ENCODE measurements around the gene LRRC74B. TPM values are rescaled to one million over a fixed set of nuclear protein-coding genes. Genes with fewer than 3 reads are reported as not detected.
"Not testable (repeated sequence)": the region's sequence is repeated elsewhere in the genome, so short reads cannot be mapped to it uniquely, and the experiment has no call there.

Gene LRRC74B
- total RNA-seq, 1 donor from 2014 or later: not detected

- Mint-ChIP-seq H3K4me3 (ENCODE audit: unreplicated experiment) (no peak overlapping the region), H3K9me3 (ENCODE audit: unreplicated experiment) (no peaks in the 10 kb centered on the region), H3K27ac (ENCODE audit: unreplicated experiment) (no peak overlapping the region), H3K4me1 (ENCODE audit: unreplicated experiment) (no peaks in the 10 kb centered on the region), H3K36me3 (ENCODE audit: low read depth, unreplicated experiment) (no peaks in the 10 kb centered on the region), H3K27me3 (ENCODE audit: unreplicated experiment) (peaks cover 2% of the 10 kb centered on the region)
- no peak for TF ChIP-seq CTCF (IDR thresholded peaks at IDR 0.05; ENCODE audit: unreplicated experiment)
- no peak for DNase-seq (ENCODE audit: low spot score)
Observed at GRCh38 chr22:21043860-21044535, 1.7 kb upstream of the LRRC74B start.

GRCh38 chr22:21044931-21045584 lies 688 bp upstream of the LRRC74B start:
- H3K27ac Mint-ChIP-seq (ENCODE audit: unreplicated experiment): peak overlapping the region; percentile 78
- H3K36me3 Mint-ChIP-seq (ENCODE audit: low read depth, unreplicated experiment): no peaks in the 10 kb centered on the region
- peak overlapping the region; percentile 95 for H3K4me3 Mint-ChIP-seq (ENCODE audit: unreplicated experiment)
- peaks cover 2% of the 10 kb centered on the region for H3K27me3 Mint-ChIP-seq (ENCODE audit: unreplicated experiment)
- DNase-seq (ENCODE audit: low spot score): no peak
- H3K4me1 Mint-ChIP-seq (ENCODE audit: unreplicated experiment): no peaks in the 10 kb centered on the region
- TF ChIP-seq CTCF (IDR thresholded peaks at IDR 0.05; ENCODE audit: unreplicated experiment): no peak
- no peaks in the 10 kb centered on the region for H3K9me3 Mint-ChIP-seq (ENCODE audit: unreplicated experiment)

DNA sequence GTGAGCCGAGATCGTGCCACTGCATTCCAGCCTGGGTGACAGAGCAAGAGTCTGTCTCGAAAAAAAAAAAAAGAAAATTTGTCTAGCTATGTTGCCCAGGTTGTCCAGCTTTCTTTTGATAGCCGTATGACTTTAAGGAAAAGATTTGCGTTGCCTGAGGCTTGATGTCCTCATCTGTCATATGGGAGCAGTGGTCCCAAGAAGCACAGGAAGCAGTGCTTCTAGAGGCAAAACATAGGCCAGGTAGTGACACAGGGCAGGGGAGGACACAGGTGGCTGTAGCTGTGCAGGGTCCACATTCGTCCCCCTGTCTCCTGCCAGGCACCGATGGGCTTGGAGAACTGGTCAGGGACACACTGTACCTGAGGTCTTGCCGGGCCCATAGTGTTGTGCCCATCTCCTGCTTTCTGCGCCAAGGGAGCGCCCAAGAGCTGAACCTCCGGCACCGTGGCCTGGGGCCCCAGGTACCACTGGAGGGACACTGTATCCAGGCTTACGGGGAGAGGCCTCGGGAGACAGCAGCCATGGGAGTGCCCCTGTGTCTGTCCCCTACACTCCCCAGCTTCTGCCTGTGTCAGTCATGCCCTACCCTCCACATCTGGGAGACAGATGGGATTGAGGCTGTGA lies 1.4 kb downstream of the LRRC74B start:
- Mint-ChIP-seq H3K27ac (ENCODE audit: unreplicated experiment) (no peak overlapping the region), H3K27me3 (ENCODE audit: unreplicated experiment) (peaks cover 4% of the 10 kb centered on the region), H3K4me3 (ENCODE audit: unreplicated experiment) (no peak overlapping the region), H3K9me3 (ENCODE audit: unreplicated experiment) (no peaks in the 10 kb centered on the region), H3K4me1 (ENCODE audit: unreplicated experiment) (peaks cover 12% of the 10 kb centered on the region), H3K36me3 (ENCODE audit: low read depth, unreplicated experiment) (no peaks in the 10 kb centered on the region)
- TF ChIP-seq CTCF (IDR thresholded peaks at IDR 0.05; ENCODE audit: unreplicated experiment): no peak
- DNase-seq (ENCODE audit: low spot score): no peak

- no peak for DNase-seq (ENCODE audit: low spot score)
- Mint-ChIP-seq H3K27ac (ENCODE audit: unreplicated experiment) (no peak overlapping the region), H3K36me3 (ENCODE audit: low read depth, unreplicated experiment) (no peaks in the 10 kb centered on the region), H3K27me3 (ENCODE audit: unreplicated experiment) (peaks cover 7% of the 10 kb centered on the region), H3K9me3 (ENCODE audit: unreplicated experiment) (no peaks in the 10 kb centered on the region), H3K4me3 (ENCODE audit: unreplicated experiment) (no peak overlapping the region), H3K4me1 (ENCODE audit: unreplicated experiment) (peaks cover 14% of the 10 kb centered on the region)
- no peak for TF ChIP-seq CTCF (IDR thresholded peaks at IDR 0.05; ENCODE audit: unreplicated experiment)
Observed at GRCh38 chr22:21047730-21048129, 2.0 kb downstream of the LRRC74B start.

GRCh38 chr22:21048448-21048847 lies 2.7 kb downstream of the LRRC74B start:
- peaks cover 18% of the 10 kb centered on the region for H3K4me1 Mint-ChIP-seq (ENCODE audit: unreplicated experiment)
- not testable (repeated sequence) for DNase-seq (ENCODE audit: low spot score); H3K36me3 Mint-ChIP-seq (ENCODE audit: low read depth, unreplicated experiment); H3K4me3 Mint-ChIP-seq (ENCODE audit: unreplicated experiment); H3K9me3 Mint-ChIP-seq (ENCODE audit: unreplicated experiment); H3K27me3 Mint-ChIP-seq (ENCODE audit: unreplicated experiment); H3K27ac Mint-ChIP-seq (ENCODE audit: unreplicated experiment)

- not testable (repeated sequence) for H3K4me3 Mint-ChIP-seq (ENCODE audit: unreplicated experiment); H3K27me3 Mint-ChIP-seq (ENCODE audit: unreplicated experiment); H3K9me3 Mint-ChIP-seq (ENCODE audit: unreplicated experiment); H3K27ac Mint-ChIP-seq (ENCODE audit: unreplicated experiment); H3K36me3 Mint-ChIP-seq (ENCODE audit: low read depth, unreplicated experiment); DNase-seq (ENCODE audit: low spot score)
- H3K4me1 Mint-ChIP-seq (ENCODE audit: unreplicated experiment): peaks cover 18% of the 10 kb centered on the region
Observed at GRCh38 chr22:21048965-21049364, 3.2 kb downstream of the LRRC74B start.
